HL-60 (cell line): ENCODE data around the gene TSPAN17.

Source experiments
- GABPA ChIP-seq: IDR thresholded peaks from 2 replicates; pipeline ENCODE4 v1.6.1; 2012; ENCODE audit warnings: low read depth
- POLR2AphosphoS5 ChIP-seq: IDR thresholded peaks from 2 replicates; pipeline ENCODE4 v1.6.1; 2012; ENCODE audit warnings: low read depth
- TF ChIP-seq, protein P1 (sequence below): IDR thresholded peaks from one replicate; pipeline ENCODE4 v1.5.1; 2011; ENCODE audit warnings: low read length, control low read depth, inconsistent platforms; ENCODE audit not compliant: insufficient read depth
- TF ChIP-seq, protein P2 (sequence below): IDR thresholded peaks from 2 replicates; pipeline ENCODE4 v1.6.1; 2012; ENCODE audit warnings: low read depth; ENCODE audit not compliant: insufficient replicate concordance

- TF ChIP-seq, protein P1, sequence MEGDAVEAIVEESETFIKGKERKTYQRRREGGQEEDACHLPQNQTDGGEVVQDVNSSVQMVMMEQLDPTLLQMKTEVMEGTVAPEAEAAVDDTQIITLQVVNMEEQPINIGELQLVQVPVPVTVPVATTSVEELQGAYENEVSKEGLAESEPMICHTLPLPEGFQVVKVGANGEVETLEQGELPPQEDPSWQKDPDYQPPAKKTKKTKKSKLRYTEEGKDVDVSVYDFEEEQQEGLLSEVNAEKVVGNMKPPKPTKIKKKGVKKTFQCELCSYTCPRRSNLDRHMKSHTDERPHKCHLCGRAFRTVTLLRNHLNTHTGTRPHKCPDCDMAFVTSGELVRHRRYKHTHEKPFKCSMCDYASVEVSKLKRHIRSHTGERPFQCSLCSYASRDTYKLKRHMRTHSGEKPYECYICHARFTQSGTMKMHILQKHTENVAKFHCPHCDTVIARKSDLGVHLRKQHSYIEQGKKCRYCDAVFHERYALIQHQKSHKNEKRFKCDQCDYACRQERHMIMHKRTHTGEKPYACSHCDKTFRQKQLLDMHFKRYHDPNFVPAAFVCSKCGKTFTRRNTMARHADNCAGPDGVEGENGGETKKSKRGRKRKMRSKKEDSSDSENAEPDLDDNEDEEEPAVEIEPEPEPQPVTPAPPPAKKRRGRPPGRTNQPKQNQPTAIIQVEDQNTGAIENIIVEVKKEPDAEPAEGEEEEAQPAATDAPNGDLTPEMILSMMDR: no peak
- TF ChIP-seq GABPA: no peak
- no peak for TF ChIP-seq POLR2AphosphoS5
- TF ChIP-seq, protein P2, sequence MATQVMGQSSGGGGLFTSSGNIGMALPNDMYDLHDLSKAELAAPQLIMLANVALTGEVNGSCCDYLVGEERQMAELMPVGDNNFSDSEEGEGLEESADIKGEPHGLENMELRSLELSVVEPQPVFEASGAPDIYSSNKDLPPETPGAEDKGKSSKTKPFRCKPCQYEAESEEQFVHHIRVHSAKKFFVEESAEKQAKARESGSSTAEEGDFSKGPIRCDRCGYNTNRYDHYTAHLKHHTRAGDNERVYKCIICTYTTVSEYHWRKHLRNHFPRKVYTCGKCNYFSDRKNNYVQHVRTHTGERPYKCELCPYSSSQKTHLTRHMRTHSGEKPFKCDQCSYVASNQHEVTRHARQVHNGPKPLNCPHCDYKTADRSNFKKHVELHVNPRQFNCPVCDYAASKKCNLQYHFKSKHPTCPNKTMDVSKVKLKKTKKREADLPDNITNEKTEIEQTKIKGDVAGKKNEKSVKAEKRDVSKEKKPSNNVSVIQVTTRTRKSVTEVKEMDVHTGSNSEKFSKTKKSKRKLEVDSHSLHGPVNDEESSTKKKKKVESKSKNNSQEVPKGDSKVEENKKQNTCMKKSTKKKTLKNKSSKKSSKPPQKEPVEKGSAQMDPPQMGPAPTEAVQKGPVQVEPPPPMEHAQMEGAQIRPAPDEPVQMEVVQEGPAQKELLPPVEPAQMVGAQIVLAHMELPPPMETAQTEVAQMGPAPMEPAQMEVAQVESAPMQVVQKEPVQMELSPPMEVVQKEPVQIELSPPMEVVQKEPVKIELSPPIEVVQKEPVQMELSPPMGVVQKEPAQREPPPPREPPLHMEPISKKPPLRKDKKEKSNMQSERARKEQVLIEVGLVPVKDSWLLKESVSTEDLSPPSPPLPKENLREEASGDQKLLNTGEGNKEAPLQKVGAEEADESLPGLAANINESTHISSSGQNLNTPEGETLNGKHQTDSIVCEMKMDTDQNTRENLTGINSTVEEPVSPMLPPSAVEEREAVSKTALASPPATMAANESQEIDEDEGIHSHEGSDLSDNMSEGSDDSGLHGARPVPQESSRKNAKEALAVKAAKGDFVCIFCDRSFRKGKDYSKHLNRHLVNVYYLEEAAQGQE: no peak
These were observed 27.5 kb downstream of the TSPAN17 start for GRCh38 chr5:176674799-176675198.
